ENCODE data around the gene KLHDC3.

KLHDC3 gene

DNA sequence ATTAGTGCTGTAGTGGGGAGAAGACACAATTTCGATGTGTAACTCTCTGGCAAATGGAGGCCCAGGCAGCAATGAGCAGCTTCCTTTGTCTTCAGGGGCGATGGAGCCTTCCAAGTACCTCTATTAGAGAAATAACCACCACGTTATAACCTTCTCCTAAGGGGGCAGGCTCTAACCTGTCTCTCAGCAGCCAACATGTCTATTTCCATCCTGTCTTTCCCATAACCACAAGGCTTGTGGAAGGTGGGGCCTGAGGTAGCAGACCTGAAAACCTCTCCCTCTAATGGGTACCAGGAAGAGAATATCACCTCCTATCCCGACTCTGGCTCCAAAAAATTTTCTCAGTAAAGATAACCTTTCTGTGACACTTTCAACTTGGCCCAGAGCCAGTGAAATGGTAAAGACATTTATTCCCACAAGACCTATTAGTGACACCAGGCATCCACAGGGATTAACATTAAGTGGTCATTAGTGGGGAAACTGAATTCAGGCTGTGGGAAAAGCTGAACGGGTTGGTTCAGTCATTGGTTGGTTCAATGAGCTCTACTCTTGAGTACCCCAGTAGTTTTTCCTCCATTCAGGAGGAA lies 39.0 kb upstream of the KLHDC3 start:
- Histone ChIP-seq H3K36me3 (ENCODE audit: control insufficient read depth, insufficient read depth, low read length) (no peaks in the 10 kb centered on the region), H3K27me3 (ENCODE audit: control insufficient read depth, insufficient read depth, low read length) (no peaks in the 10 kb centered on the region), H3K9ac (no peak overlapping the region), H3K79me2 (peaks cover 4% of the 10 kb centered on the region), H3K9me3 (ENCODE audit: control insufficient read depth, low read length) (no peaks in the 10 kb centered on the region), H2AFZ (no peak overlapping the region), H3K4me3 (ENCODE audit: low read depth, low read length) (no peak overlapping the region), H3K4me2 (ENCODE audit: low read length) (no peak overlapping the region), H3K4me1 (peaks cover 8% of the 10 kb centered on the region), H3K27ac (no peak overlapping the region)
- TF ChIP-seq, protein P1, sequence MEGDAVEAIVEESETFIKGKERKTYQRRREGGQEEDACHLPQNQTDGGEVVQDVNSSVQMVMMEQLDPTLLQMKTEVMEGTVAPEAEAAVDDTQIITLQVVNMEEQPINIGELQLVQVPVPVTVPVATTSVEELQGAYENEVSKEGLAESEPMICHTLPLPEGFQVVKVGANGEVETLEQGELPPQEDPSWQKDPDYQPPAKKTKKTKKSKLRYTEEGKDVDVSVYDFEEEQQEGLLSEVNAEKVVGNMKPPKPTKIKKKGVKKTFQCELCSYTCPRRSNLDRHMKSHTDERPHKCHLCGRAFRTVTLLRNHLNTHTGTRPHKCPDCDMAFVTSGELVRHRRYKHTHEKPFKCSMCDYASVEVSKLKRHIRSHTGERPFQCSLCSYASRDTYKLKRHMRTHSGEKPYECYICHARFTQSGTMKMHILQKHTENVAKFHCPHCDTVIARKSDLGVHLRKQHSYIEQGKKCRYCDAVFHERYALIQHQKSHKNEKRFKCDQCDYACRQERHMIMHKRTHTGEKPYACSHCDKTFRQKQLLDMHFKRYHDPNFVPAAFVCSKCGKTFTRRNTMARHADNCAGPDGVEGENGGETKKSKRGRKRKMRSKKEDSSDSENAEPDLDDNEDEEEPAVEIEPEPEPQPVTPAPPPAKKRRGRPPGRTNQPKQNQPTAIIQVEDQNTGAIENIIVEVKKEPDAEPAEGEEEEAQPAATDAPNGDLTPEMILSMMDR (IDR thresholded peaks at IDR 0.05) = no peak

DNA sequence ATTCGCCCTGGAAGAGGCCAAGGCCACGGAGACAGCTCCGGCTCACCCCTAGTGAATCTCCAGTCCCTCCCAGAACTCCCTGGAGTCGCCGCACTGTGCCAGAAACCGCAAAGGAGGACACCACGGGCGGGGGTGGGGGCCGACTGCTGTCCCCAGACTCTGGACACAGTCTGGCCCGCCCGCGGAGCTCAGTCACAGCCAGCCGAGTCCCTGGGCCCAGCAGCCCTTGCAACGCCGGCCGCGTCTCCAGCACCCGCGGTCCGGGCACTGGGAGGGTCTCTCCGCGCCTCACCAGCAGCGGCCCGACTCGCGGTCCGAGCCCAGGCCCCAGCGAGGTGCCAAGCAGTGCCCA lies 35.6 kb upstream of the KLHDC3 start:
- Histone ChIP-seq H3K9ac (peak overlapping the region; percentile 92), H3K4me1 (peaks cover 10% of the 10 kb centered on the region), H3K79me2 (peaks cover 12% of the 10 kb centered on the region), H3K27me3 (ENCODE audit: control insufficient read depth, insufficient read depth, low read length) (no peaks in the 10 kb centered on the region), H3K27ac (peak overlapping the region; percentile 89), H3K4me3 (ENCODE audit: low read depth, low read length) (peak overlapping the region; percentile 85), H3K4me2 (ENCODE audit: low read length) (peak overlapping the region; percentile 86), H2AFZ (peak overlapping the region; percentile 99), H3K9me3 (ENCODE audit: control insufficient read depth, low read length) (no peaks in the 10 kb centered on the region), H3K36me3 (ENCODE audit: control insufficient read depth, insufficient read depth, low read length) (no peaks in the 10 kb centered on the region)
- TF ChIP-seq, protein P1 (IDR thresholded peaks at IDR 0.05) = no peak

DNA sequence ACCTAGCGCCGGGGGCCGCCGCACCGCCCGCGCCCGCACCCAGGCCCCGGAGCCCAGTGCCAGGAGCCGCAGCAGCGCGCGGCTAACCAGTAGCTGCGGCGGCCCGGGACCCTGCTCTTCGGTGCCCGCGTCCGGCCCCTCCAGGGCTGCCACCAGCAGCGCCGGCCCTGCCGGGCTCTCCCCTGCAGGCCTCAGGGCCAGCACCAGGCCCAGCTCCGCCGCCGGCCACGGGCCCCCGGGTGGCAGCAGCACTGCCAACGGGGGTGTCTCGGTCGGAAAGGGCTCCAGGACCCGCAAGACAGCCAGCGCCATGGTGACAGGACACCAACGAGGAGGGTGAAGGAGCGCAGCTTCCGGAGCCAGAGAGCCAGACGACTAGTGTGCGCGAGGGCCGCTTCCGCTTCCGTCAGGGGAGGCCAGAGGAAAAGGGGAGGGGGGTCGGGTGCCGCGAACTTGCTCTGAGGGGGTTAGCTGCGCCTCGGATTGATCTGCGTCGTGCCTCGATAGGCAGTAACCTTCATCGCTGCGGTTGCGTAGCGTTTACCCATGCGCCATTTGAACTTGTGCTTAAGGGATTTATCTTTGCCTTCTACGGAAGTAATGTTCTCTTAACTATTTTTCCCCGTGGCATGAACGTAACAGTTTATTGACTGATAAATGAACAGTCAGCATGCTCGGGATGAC lies 35.1 kb upstream of the KLHDC3 start, which contains the start of gene PEX6:
Gene PEX6 (minus strand): TSS at position 343 of the 684 bp plus-strand sequence. CDS start 31 bp downstream, at position 312.
- Histone ChIP-seq H3K36me3 (ENCODE audit: control insufficient read depth, insufficient read depth, low read length) (no peaks in the 10 kb centered on the region), H3K9ac (peak within 1 kb of the TSS; percentile 92), H3K4me1 (peaks cover 16% of the 10 kb centered on the region), H3K4me3 (ENCODE audit: low read depth, low read length) (peak within 1 kb of the TSS; percentile 85), H2AFZ (peak within 1 kb of the TSS; percentile 99), H3K9me3 (ENCODE audit: control insufficient read depth, low read length) (no peaks in the 10 kb centered on the region), H3K27ac (peak within 1 kb of the TSS; percentile 89), H3K27me3 (ENCODE audit: control insufficient read depth, insufficient read depth, low read length) (no peaks in the 10 kb centered on the region), H3K4me2 (ENCODE audit: low read length) (peak within 1 kb of the TSS; percentile 86), H3K79me2 (peaks cover 12% of the 10 kb centered on the region)
- TF ChIP-seq, protein P1 (IDR thresholded peaks at IDR 0.05) = no peak

DNA sequence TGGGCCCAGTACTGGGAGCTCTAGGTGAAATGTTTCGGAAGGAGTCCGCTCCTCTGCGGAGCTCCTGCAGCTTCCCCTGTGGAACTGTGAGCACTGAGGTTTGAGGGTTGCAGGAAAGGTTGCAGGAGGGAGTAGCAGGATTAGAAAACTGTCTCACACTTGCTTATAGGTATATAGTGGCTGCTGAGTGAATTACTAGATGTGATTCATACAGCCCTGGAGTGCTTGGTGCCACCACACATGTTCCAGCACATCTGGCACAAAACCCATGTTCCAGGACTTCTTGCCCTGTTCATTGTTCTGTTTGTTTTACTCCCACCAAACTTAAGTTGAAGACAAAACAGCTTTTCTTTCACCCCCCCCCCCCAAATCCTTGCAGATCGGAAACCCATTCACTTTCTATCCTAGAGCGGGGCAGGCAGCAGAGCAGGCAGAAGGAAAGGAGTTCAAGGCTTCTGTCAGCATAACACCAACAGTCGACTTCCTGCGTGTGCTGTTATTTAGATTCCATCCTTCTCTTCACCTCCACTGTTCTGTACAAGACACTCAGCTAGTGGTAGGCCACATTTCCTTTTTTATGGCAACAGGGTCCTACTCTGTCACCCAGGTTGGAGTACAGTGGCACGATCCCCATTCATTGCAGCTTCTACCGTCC lies 34.4 kb upstream of the KLHDC3 start:
- Histone ChIP-seq H3K4me3 (ENCODE audit: low read depth, low read length) (peak overlapping the region; percentile 85), H3K9me3 (ENCODE audit: control insufficient read depth, low read length) (no peaks in the 10 kb centered on the region), H3K27me3 (ENCODE audit: control insufficient read depth, insufficient read depth, low read length) (no peaks in the 10 kb centered on the region), H3K9ac (peak overlapping the region; percentile 92), H3K4me1 (peaks cover 16% of the 10 kb centered on the region), H3K4me2 (ENCODE audit: low read length) (peak overlapping the region; percentile 86), H3K36me3 (ENCODE audit: control insufficient read depth, insufficient read depth, low read length) (no peaks in the 10 kb centered on the region), H3K27ac (peak overlapping the region; percentile 89), H2AFZ (peak overlapping the region; percentile 99), H3K79me2 (peaks cover 12% of the 10 kb centered on the region)
- TF ChIP-seq, protein P1 (IDR thresholded peaks at IDR 0.05) = no peak

Measured in parathyroid adenoma (tissue), 2 donors.